IPS-20b (cell line): ENCODE measurements around the gene TOMT.

Experiments used
- H3K27ac ChIP-seq: one replicate; pipeline ENCODE4 v1.5.1; 2013; ENCODE audit warnings: low read length
- H3K27me3 ChIP-seq: 2 replicates; pipeline ENCODE4 v1.6.1; 2013; ENCODE audit warnings: mild to moderate bottlenecking, low read length, inconsistent platforms; ENCODE audit not compliant: insufficient read depth
- H3K36me3 ChIP-seq: 2 replicates; pipeline ENCODE4 v1.6.1; 2013; ENCODE audit warnings: low read depth, mild to moderate bottlenecking, inconsistent platforms, low read length, moderate library complexity; ENCODE audit not compliant: insufficient read depth
- H3K4me1 ChIP-seq: 2 replicates; pipeline ENCODE4 v1.6.1; 2013; ENCODE audit warnings: mild to moderate bottlenecking, control low read depth, inconsistent platforms, low read length, moderate library complexity; ENCODE audit not compliant: insufficient read depth
- H3K4me3 ChIP-seq: 2 replicates; pipeline ENCODE4 v1.5.1; 2013; ENCODE audit warnings: mild to moderate bottlenecking, low read length, inconsistent platforms
- H3K9ac ChIP-seq: 2 replicates; pipeline ENCODE4 v1.6.1; 2013; ENCODE audit warnings: low read depth, mild to moderate bottlenecking, inconsistent platforms, low read length, moderate library complexity
- H3K9me3 ChIP-seq: 2 replicates; pipeline ENCODE4 v1.6.1; 2013; ENCODE audit warnings: mild to moderate bottlenecking, low read depth, low read length, inconsistent platforms; ENCODE audit not compliant: insufficient read depth

The TOMT gene

GRCh38 chr11:72075756-72076155 lies 30.0 kb upstream of the TOMT start:
- no peaks in the 10 kb centered on the region for H3K9me3 ChIP-seq
- no peak overlapping the region for H3K4me3 ChIP-seq
- no peak overlapping the region; the same call in 1 of the 2 replicates for H3K9ac ChIP-seq
- no peaks in the 10 kb centered on the region for H3K27me3 ChIP-seq
- peaks cover 5% of the 10 kb centered on the region; the same call in 1 of the 2 replicates for H3K36me3 ChIP-seq
- peaks cover 14% of the 10 kb centered on the region; the same call in 1 of the 2 replicates for H3K4me1 ChIP-seq
- no peak overlapping the region for H3K27ac ChIP-seq

GRCh38 chr11:72078477-72078876 lies 27.2 kb upstream of the TOMT start:
- peak overlapping the region; percentile 95 for H3K4me3 ChIP-seq
- no peaks in the 10 kb centered on the region for H3K27me3 ChIP-seq
- peaks cover 5% of the 10 kb centered on the region for H3K4me1 ChIP-seq
- H3K9ac ChIP-seq: peak overlapping the region; percentile 7; the same call in 1 of the 2 replicates
- H3K36me3 ChIP-seq: peaks cover 5% of the 10 kb centered on the region; the same call in 1 of the 2 replicates
- H3K27ac ChIP-seq: no peak overlapping the region
- H3K9me3 ChIP-seq: no peaks in the 10 kb centered on the region

- no peaks in the 10 kb centered on the region for H3K9me3 ChIP-seq
- H3K36me3 ChIP-seq: peaks cover 5% of the 10 kb centered on the region; the same call in 1 of the 2 replicates
- H3K27ac ChIP-seq: no peak overlapping the region
- H3K4me3 ChIP-seq: peak overlapping the region; percentile 95
- H3K4me1 ChIP-seq: peaks cover 5% of the 10 kb centered on the region
- H3K9ac ChIP-seq: peak overlapping the region; percentile 89
- no peaks in the 10 kb centered on the region for H3K27me3 ChIP-seq
Measured at GRCh38 chr11:72079819-72080325, 25.9 kb upstream of the TOMT start.

GRCh38 chr11:72080326-72081183 lies 25.2 kb upstream of the TOMT start, which contains the start of the genes LRRC51 and NUMA1:
Gene LRRC51 (plus strand): TSS chr11:72080850. CDS start chr11:72089084, 8,234 bp downstream.
Gene NUMA1 (minus strand): TSS chr11:72080542. CDS start chr11:72035943, 44,599 bp downstream.
- Histone ChIP-seq H3K36me3 (peaks cover 4% of the 10 kb centered on the region; the same call in 1 of the 2 replicates), H3K27me3 (no peaks in the 10 kb centered on the region), H3K27ac (peak within 1 kb of the TSS; percentile 92), H3K4me1 (peaks cover 5% of the 10 kb centered on the region), H3K4me3 (peak within 1 kb of the TSS; percentile 95), H3K9me3 (no peaks in the 10 kb centered on the region), H3K9ac (peak within 1 kb of the TSS; percentile 92)

- no peaks in the 10 kb centered on the region for H3K36me3 ChIP-seq
- H3K27ac ChIP-seq: peak overlapping the region; percentile 92
- H3K27me3 ChIP-seq: no peaks in the 10 kb centered on the region
- H3K4me1 ChIP-seq: peaks cover 5% of the 10 kb centered on the region
- peak overlapping the region; percentile 92; the same call in 1 of the 2 replicates for H3K9ac ChIP-seq
- no peaks in the 10 kb centered on the region for H3K9me3 ChIP-seq
- peak overlapping the region; percentile 82 for H3K4me3 ChIP-seq
Measured at GRCh38 chr11:72081184-72081644, 24.5 kb upstream of the TOMT start.

GRCh38 chr11:72081821-72082453 lies 23.8 kb upstream of the TOMT start:
- Histone ChIP-seq H3K9ac (peak overlapping the region; percentile 92; the same call in 1 of the 2 replicates), H3K4me1 (peaks cover 5% of the 10 kb centered on the region)

GRCh38 chr11:72083414-72083813 lies 22.3 kb upstream of the TOMT start:
- Histone ChIP-seq H3K36me3 (no peaks in the 10 kb centered on the region), H3K4me3 (no peak overlapping the region), H3K9me3 (no peaks in the 10 kb centered on the region), H3K27me3 (no peaks in the 10 kb centered on the region), H3K27ac (no peak overlapping the region), H3K9ac (no peak overlapping the region), H3K4me1 (peaks cover 5% of the 10 kb centered on the region)

More at GRCh38 chr11:72081821-72082453, 23.8 kb upstream of the TOMT start:
- H3K27me3 ChIP-seq: no peaks in the 10 kb centered on the region
- no peak overlapping the region for H3K4me3 ChIP-seq
- peak overlapping the region; percentile 92 for H3K27ac ChIP-seq
- H3K9me3 ChIP-seq: no peaks in the 10 kb centered on the region
- no peaks in the 10 kb centered on the region for H3K36me3 ChIP-seq

GRCh38 chr11:72084076-72084475 lies 21.6 kb upstream of the TOMT start:
- peaks cover 5% of the 10 kb centered on the region for H3K4me1 ChIP-seq
- no peaks in the 10 kb centered on the region for H3K27me3 ChIP-seq
- H3K4me3 ChIP-seq: no peak overlapping the region
- H3K36me3 ChIP-seq: no peaks in the 10 kb centered on the region
- H3K27ac ChIP-seq: no peak overlapping the region
- H3K9me3 ChIP-seq: no peaks in the 10 kb centered on the region
- H3K9ac ChIP-seq: no peak overlapping the region

GRCh38 chr11:72084965-72085364 lies 20.8 kb upstream of the TOMT start:
- Histone ChIP-seq H3K4me1 (peaks cover 5% of the 10 kb centered on the region), H3K27me3 (no peaks in the 10 kb centered on the region), H3K4me3 (no peak overlapping the region), H3K9ac (no peak overlapping the region), H3K9me3 (no peaks in the 10 kb centered on the region), H3K27ac (no peak overlapping the region), H3K36me3 (peaks cover 4% of the 10 kb centered on the region; the same call in 1 of the 2 replicates)

GRCh38 chr11:72085621-72086351 lies 19.9 kb upstream of the TOMT start:
- H3K27ac ChIP-seq: no peak overlapping the region
- no peaks in the 10 kb centered on the region for H3K9me3 ChIP-seq
- peaks cover 11% of the 10 kb centered on the region for H3K36me3 ChIP-seq
- H3K4me3 ChIP-seq: no peak overlapping the region
- H3K27me3 ChIP-seq: no peaks in the 10 kb centered on the region
- H3K9ac ChIP-seq: no peak overlapping the region
- H3K4me1 ChIP-seq: peaks cover 5% of the 10 kb centered on the region
